Activated T-helper 2 cell treated with anti-CD3 and anti-CD28 coated beads, Interferon-gamma antibody, Interleukin-2, Interleukin-4, amounts not matched to agents 10 μg/mL and 5 μg/mL and 100 μg/mL, durations not matched to agents 14 hours and 24 hours and 36 hours (primary cell): ENCODE measurements around the gene SEC23A. TPM values are rescaled to one million over a fixed set of nuclear protein-coding genes. Genes with fewer than 3 reads are reported as not detected.
"Not testable (repeated sequence)": the region's sequence is repeated elsewhere in the genome, so short reads cannot be mapped to it uniquely, and the experiment has no call there.

Experiments
- DNase-seq: peaks from one replicate; pipeline ENCODE4 v3.0.0; 2021; ENCODE audit warnings: low spot score
- H3K27ac Mint-ChIP-seq: one replicate; pipeline ENCODE4 v1.8.0; 2021; ENCODE audit warnings: mixed read lengths
- H3K27me3 Mint-ChIP-seq: one replicate; pipeline ENCODE4 v1.8.0; 2021; ENCODE audit warnings: low read depth, mixed read lengths
- H3K36me3 Mint-ChIP-seq: one replicate; pipeline ENCODE4 v1.8.0; 2021; ENCODE audit warnings: low read depth, mixed read lengths
- H3K4me1 Mint-ChIP-seq: one replicate; pipeline ENCODE4 v1.8.0; 2021; ENCODE audit warnings: low read depth, mixed read lengths
- H3K4me3 Mint-ChIP-seq: one replicate; pipeline ENCODE4 v1.8.0; 2021; ENCODE audit warnings: low read depth, mild to moderate bottlenecking, moderate library complexity, mixed read lengths
- H3K9me3 Mint-ChIP-seq: one replicate; pipeline ENCODE4 v1.8.0; 2021; ENCODE audit warnings: mixed read lengths
- intact Hi-C: fragments of 100-400 bp; cut with micrococcal nuclease; formaldehyde crosslinking; loops from one replicate; pipeline ENCODE4 v1.15.1; 2023
- total RNA-seq: library from RNA; stranded (reverse); gene quantifications from 2 replicates; pipeline ENCODE4 v1.2.3, GENCODE V29; 2022

The SEC23A gene
- total RNA-seq, 1 donor from 2014 or later: 76.4 TPM

DNA sequence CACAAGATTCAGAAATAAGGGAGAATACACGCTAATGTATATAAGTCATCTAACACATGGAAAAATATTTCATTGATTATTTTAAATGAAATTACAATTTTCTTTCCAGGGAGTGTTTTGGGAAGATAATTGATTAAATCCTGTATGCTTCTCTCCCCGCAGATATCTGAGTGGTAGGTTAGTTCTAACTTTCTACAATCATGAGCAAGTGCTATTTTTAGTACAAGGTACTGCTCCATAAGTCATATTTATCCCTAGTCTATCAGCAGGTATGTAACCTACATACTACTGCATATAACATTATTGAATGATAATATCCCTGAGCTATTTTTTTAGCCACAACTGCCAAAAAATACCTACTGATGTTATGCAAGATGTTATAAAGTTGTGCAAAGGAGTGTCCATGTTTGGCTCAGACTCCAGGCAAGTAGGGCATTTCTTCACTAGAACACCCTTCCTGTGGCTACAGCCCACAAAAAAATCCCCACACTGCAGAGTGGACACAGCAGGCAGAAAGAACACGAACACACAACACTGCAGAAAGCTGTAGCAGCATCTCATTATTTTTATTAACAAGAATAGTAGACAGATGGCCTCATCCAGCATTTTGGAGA, 87.0 kb downstream of the SEC23A start:
- H3K36me3 Mint-ChIP-seq: no peaks in the 10 kb centered on the region
- intact Hi-C loops: no loop called here
- no peak for DNase-seq
- H3K27me3 Mint-ChIP-seq: no peaks in the 10 kb centered on the region
- H3K27ac Mint-ChIP-seq: no peak overlapping the region
- no peaks in the 10 kb centered on the region for H3K4me1 Mint-ChIP-seq
- H3K4me3 Mint-ChIP-seq: no peak overlapping the region
- no peaks in the 10 kb centered on the region for H3K9me3 Mint-ChIP-seq

DNA sequence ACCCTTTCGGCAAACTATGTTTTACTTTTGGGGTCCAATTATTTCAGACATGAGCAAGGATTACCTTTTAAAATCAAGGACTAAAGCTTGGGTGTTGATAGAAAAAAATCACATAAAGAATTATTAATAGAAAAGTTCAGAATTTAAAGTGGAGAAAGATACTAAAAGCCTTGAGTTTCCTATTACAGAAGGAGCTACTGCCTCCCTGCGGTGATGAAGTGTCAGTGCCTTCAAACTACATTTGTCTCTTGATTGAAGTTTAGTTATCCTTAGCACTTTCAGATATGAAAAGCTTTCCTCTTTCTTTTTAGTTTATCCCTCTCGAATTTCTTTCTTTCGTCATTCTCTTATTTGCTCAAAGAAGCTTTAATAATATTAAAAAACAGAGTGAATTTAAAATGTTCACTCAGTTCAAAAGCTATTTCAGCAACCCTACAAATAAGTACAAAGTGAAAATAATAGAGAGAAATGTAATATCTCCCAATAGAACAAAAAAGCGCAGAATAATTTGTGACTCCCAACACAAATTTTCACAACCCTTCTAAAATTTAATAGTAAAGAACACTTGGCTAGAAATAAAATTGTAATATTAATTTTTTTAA, 87.6 kb downstream of the SEC23A start:
- Mint-ChIP-seq H3K27me3 (no peaks in the 10 kb centered on the region), H3K27ac (no peak overlapping the region), H3K4me1 (no peaks in the 10 kb centered on the region), H3K9me3 (no peaks in the 10 kb centered on the region), H3K4me3 (no peak overlapping the region), H3K36me3 (no peaks in the 10 kb centered on the region)
- no peak for DNase-seq
- intact Hi-C loops: no loop called here

DNA sequence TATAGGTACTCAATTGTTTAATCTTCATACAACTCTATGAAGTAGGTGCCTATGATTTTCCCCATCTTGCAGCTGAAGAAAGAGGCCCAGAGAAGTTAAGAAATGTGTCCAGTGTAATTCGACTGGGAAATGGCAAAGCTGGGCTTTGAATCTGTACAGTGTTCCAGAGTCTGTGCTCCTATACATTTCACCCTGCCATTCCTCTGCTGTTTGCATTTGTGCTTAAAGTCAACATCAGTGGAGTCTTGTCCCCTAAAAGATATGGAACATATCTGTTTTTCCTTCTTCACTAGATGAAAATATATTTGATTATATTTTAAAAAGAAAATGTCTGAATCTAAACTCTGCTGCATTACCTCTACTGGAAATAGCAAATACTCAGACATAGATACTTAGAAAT, 88.6 kb downstream of the SEC23A start:
- intact Hi-C loops: no loop called here

DNA sequence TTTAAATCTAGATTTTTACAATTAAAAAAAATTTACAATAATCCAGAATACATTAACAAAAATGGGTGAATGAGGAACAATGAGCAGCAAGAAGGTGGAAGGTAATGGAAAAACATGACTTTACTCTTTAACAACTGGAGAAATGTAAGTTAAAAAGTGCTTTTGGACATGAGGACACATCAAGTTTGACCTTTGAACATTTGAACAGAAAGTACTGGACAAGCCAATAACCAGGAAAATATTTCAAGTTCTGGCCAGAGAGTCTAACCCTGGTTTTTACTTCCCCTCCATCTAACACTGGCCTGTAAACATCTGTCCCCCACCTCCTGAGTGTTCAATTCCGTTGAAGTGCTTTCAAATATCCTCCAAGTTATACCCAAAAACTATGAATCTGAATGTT, 94.1 kb downstream of the SEC23A start:
- H3K9me3 Mint-ChIP-seq, H3K27me3 Mint-ChIP-seq, H3K4me3 Mint-ChIP-seq, H3K36me3 Mint-ChIP-seq, H3K4me1 Mint-ChIP-seq, DNase-seq, intact Hi-C loops, H3K27ac Mint-ChIP-seq: not testable (repeated sequence)

More for the DNA sequence above, 88.6 kb downstream of the SEC23A start:
- no peak overlapping the region for H3K4me3 Mint-ChIP-seq
- H3K9me3 Mint-ChIP-seq: no peaks in the 10 kb centered on the region
- no peaks in the 10 kb centered on the region for H3K4me1 Mint-ChIP-seq
- no peaks in the 10 kb centered on the region for H3K36me3 Mint-ChIP-seq
- H3K27ac Mint-ChIP-seq: no peak overlapping the region
- no peaks in the 10 kb centered on the region for H3K27me3 Mint-ChIP-seq
- no peak for DNase-seq

DNA sequence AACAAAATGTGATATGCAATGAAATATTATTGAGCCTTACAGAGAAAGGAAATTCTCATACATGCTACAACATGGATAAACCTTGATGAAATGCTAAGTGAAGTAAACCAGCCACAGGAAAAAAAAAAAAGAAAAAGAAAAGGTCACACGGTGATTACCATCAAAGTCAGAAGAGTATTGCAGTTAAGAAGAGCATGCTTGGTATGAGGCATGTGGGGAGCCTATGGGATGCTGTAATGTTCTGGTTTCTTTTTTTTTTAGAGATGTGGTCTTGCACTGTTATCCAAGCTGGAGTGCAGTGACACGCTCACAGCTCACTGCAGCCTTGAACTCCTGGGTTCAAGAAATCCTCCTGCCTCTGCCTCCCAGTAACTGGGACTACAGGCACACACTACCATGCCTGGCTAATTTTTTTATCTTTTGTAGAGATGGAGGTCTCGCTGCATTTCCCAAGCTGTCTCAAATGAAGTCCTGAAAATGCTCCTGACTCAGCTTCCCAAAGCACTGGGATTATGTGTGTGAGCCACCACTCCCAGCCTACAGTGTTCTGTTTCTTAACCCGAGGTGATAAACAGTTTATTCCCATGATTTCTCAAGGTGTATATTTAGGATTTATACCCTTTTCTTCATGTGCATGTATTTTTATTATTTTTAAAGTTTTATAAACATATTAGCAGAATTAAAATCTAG, 96.2 kb downstream of the SEC23A start:
- H3K9me3 Mint-ChIP-seq: no peaks in the 10 kb centered on the region
- no peaks in the 10 kb centered on the region for H3K36me3 Mint-ChIP-seq
- no peak for DNase-seq
- no peak overlapping the region for H3K4me3 Mint-ChIP-seq
- H3K4me1 Mint-ChIP-seq: no peaks in the 10 kb centered on the region
- no peak overlapping the region for H3K27ac Mint-ChIP-seq
- H3K27me3 Mint-ChIP-seq: no peaks in the 10 kb centered on the region
- intact Hi-C loops: no loop called here

DNA sequence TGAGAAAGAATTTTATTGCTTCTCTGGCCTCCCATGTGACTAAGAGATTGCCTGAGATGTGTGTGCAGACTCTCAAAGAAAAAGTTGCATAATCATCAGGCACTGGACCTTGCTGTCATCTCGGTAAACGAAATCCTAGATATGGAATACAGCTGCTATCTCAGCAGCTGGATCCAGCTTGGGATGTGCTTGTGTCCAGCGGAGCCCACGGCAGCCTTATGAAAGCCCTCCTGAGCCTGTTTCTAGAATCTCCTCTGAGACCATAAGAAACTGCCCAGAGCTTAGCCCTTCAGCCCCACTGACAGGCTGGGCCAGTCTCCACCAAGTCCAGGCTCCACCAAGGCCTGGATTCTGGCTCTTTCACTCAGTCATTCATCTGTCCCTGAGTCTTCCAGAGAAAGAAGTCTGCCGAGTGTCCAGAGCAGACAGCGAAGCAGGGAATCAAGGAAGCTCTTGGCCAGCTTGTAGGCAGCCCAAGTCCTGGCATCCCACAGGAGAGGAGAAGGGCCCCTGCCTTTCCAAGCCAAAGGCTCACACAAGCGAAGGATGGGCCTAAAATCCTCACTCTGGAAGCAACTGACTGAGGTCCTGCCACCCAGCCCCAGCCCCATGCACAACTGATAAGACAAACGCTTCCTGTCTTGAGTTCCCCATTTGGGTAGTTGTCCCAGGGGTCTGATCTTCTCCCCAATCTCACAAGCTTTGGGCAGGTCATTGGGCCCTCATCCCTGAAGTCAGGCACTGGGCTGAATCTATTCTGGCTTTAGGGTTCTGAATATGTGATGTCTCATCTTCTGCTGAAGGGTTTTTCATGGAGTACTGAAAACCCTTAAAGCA, 97.8 kb downstream of the SEC23A start:
- no peaks in the 10 kb centered on the region for H3K9me3 Mint-ChIP-seq
- H3K27me3 Mint-ChIP-seq: no peaks in the 10 kb centered on the region
- DNase-seq: no peak
- H3K36me3 Mint-ChIP-seq: no peaks in the 10 kb centered on the region
- H3K4me3 Mint-ChIP-seq: no peak overlapping the region
- no peak overlapping the region for H3K27ac Mint-ChIP-seq
- no peaks in the 10 kb centered on the region for H3K4me1 Mint-ChIP-seq
- intact Hi-C loops: no loop called here

DNA sequence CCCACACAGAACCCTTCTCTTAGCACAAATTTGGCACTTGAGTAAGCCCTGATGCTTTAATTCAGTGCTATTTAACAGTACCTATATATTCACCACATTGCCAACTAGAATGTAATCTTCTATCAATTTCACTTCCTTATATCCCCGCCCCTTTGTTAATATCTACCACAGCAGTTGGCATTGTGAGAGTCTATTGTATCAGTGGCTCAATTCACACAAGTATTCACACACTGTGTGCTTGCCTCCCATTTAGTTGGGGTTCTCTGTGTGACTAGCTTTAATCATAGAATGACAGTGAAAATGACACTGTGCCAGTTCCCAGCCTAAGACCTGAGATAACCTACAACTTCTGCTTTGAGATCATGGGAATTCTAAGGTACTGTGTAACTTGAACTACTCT, 103.1 kb downstream of the SEC23A start:
- H3K27ac Mint-ChIP-seq: no peak overlapping the region
- intact Hi-C loops: no loop called here
- H3K9me3 Mint-ChIP-seq: no peaks in the 10 kb centered on the region
- no peaks in the 10 kb centered on the region for H3K36me3 Mint-ChIP-seq
- no peaks in the 10 kb centered on the region for H3K4me1 Mint-ChIP-seq
- no peaks in the 10 kb centered on the region for H3K27me3 Mint-ChIP-seq
- no peak for DNase-seq
- H3K4me3 Mint-ChIP-seq: no peak overlapping the region

DNA sequence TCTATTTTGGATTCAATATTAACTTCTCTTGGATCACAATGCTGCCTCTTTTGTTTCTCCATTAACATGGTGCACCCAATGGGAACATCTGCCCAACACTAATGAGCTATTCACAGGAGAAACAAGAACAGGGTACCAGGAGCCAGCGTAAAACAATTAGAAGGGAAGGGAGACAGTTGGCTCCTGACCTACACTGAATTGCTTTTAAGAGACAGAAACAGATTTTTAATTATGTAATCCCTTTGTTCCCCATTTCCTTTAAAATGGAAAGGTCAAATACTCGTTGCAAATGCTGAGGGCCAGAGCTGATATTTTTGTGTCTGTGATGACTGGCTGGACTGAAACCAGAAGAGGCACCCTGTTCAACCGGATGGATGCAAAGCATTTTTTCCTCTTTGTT, 108.3 kb downstream of the SEC23A start:
- DNase-seq: no peak
- no peak overlapping the region for H3K4me3 Mint-ChIP-seq
- no peaks in the 10 kb centered on the region for H3K36me3 Mint-ChIP-seq
- no peak overlapping the region for H3K27ac Mint-ChIP-seq
- peaks cover 1% of the 10 kb centered on the region for H3K27me3 Mint-ChIP-seq
- intact Hi-C loops: no loop called here
- no peaks in the 10 kb centered on the region for H3K9me3 Mint-ChIP-seq
- H3K4me1 Mint-ChIP-seq: no peaks in the 10 kb centered on the region

DNA sequence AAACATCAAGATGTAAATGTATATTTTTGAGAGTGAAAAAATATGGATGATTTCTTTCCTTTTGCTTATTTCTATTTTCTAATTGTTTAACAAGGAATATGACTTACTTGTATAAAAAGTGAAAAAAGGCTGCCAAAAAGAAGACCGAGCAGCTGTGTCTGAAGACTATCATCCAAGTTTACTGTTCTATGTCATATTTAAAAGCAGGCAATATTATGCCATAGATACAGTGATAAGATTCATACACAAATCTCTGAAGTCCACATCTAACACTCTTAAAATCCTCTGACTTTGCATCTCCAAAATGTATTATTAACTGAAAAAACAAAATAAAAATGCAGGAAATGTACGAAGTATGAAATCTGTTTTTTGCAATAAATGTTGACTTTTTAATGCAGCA, 109.1 kb downstream of the SEC23A start:
- DNase-seq: no peak
- peaks cover 6% of the 10 kb centered on the region for H3K4me1 Mint-ChIP-seq
- H3K36me3 Mint-ChIP-seq: no peaks in the 10 kb centered on the region
- intact Hi-C loops: no loop called here
- peaks cover 1% of the 10 kb centered on the region for H3K27me3 Mint-ChIP-seq
- no peak overlapping the region for H3K4me3 Mint-ChIP-seq
- no peak overlapping the region for H3K27ac Mint-ChIP-seq
- H3K9me3 Mint-ChIP-seq: no peaks in the 10 kb centered on the region

DNA sequence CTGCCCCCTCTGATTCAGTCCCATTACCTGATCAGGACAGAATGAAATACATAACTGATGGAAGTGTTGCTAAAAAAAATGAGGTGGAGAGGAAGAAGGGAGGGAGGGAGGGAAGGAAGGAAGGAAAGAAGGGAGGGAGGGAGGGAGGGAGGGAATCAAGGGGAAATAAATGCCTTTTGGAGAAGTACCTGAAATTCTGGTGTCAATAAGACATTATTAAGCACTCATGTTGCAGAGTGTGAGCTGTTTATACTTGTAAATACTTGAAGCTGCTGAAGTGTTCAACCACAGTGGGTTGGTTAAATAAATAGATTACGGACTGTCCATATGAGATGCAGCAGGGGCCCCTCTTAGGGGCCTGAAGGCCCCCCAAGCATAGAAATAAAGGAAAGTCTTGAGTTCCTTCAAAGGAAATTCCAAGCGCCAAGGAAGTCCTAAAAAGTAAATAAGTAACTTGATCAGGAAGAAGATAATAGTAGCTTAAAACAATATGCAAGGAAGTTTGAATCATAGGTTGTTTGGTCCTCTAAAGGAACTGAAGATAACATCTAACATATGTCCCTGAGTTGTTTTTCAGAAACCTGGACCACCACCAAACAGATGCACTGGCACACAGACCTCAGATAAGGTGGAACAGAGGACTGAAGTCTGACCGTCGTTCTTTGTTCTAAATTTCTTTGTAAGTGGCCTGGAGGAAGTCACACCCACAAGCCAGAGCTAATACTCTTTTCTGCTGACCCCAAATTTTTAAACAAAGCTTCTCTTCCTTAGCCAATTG, 110.8 kb downstream of the SEC23A start:
- intact Hi-C loops: no loop called here
- Mint-ChIP-seq H3K27me3 (peaks cover 1% of the 10 kb centered on the region), H3K27ac (no peak overlapping the region), H3K36me3 (no peaks in the 10 kb centered on the region), H3K9me3 (no peaks in the 10 kb centered on the region), H3K4me3 (no peak overlapping the region), H3K4me1 (peaks cover 8% of the 10 kb centered on the region)
- DNase-seq: no peak

DNA sequence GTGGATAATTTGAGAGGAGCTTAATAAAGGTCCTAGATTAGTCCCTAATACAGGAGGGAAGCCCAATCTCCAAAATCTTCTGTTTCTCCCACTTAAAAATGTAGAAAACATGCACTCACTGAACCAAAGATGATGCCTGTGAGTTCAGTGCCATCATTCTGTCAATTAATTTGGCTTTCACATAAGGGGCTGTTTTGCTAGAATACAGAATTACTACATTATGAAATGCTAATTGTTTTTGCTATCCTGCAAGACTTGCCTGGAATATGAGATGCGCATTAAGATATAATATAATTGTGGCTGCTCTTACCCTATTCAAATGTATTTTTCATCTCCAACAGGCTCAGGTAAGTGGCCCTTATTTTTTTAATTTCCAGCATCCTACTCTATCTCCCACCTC, 111.7 kb downstream of the SEC23A start:
- DNase-seq: no peak
- Mint-ChIP-seq H3K4me1 (peaks cover 8% of the 10 kb centered on the region), H3K9me3 (no peaks in the 10 kb centered on the region), H3K4me3 (no peak overlapping the region), H3K36me3 (no peaks in the 10 kb centered on the region), H3K27me3 (peaks cover 1% of the 10 kb centered on the region), H3K27ac (no peak overlapping the region)
- intact Hi-C loops: no loop called here

DNA sequence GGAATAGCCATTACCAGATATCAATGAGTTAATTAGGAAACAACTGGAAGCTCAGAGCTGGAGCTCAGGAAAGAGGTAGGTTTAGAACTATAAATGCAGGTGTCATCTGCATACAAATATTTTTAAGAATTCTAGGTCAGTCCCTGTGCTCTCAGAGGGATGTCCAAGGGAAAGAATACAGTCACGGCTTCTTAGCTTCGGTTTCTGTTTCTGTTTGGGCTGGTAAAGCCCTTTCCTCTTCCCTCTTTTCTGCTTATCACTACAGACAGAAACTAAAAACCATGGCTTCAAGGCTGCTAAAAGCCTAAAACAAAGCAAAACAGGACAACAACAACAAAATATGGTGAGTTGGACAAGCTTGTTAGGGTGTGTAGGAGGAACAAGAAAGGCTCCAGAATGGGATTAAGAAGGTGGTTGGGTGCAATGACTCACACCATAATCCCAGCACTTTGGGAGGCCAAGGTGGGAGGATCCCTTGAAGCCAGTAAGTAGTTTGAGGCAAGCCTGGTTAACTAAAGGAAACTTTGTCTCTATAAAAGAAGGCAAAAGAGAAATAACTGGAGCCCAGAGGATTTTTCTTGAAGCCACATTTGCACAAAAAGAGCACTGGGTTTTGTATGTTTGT, 113.0 kb downstream of the SEC23A start:
- Mint-ChIP-seq H3K9me3 (no peaks in the 10 kb centered on the region), H3K4me3 (no peak overlapping the region), H3K27me3 (peaks cover 1% of the 10 kb centered on the region), H3K4me1 (peaks cover 8% of the 10 kb centered on the region), H3K36me3 (no peaks in the 10 kb centered on the region), H3K27ac (no peak overlapping the region)
- intact Hi-C loops: no loop called here
- DNase-seq: no peak
